Pancreas (tissue), 10 donors: ENCODE results near the gene BRCA1. TPM values are rescaled to one million over a fixed set of nuclear protein-coding genes. Genes with fewer than 3 reads are reported as not detected.
A peak's percentile ranks its signal among the peaks of the same experiment; 100 is the strongest.

Experiments
- ATAC-seq, 4 donors: fragments of 200-7000 bp; cut with Tn5 transposase; one replicate each; pipeline versions ENCODE4 v1.8.0 to v1.9.1; 2020; ENCODE audit warnings: mild to moderate bottlenecking in 4 of 4, moderate library complexity in 4 of 4
- DNase-seq, 6 donors: peaks; one replicate each; pipeline ENCODE4 v3.0.0-alpha.2; 2020
- FAIRE-seq: peaks from 2 replicates; lab custom pipeline; 2012; peaks lifted over from hg19 to GRCh38; lab: Jason Lieb, UNC
- H3K27ac ChIP-seq, 4 donors: fragments of 200-600 bp; sonication (generic); 1 replicate in 3 of 4; 2 replicates in 1 of 4; pipeline versions ENCODE4 v1.5.0 to v1.8.0; 2020
- H3K27me3 ChIP-seq, 4 donors: fragments of 200-600 bp; one replicate each; pipeline ENCODE4 v1.8.0; 2021
- H3K36me3 ChIP-seq, 3 donors: fragments of 200-600 bp; sonication (generic) in 1 of 3; one replicate each; pipeline versions ENCODE4 v1.5.0 to v1.8.0; 2020 to 2021
- H3K4me1 ChIP-seq, 3 donors: fragments of 200-600 bp; one replicate each; pipeline ENCODE4 v1.8.0; 2021
- H3K4me3 ChIP-seq, 4 donors: fragments of 200-600 bp; sonication (generic) in 2 of 4; one replicate each; pipeline versions ENCODE4 v1.5.0 to v1.8.0; 2020 to 2021
- H3K9me3 ChIP-seq, 4 donors: fragments of 200-600 bp; one replicate each; pipeline ENCODE4 v1.8.0; 2021
- WGBS, 2 donors: extraction: QIAGEN DNeasy Blood & Tissue Kit; methylation state at CpG; one replicate each; pipeline ENCODE4 v1.1.7; 2013; 5-methylcytosine and 5-hydroxymethylcytosine counted together
- intact Hi-C, 3 donors: fragments of 100-400 bp; cut with DNase I; formaldehyde crosslinking; loops; one replicate each; pipeline versions ENCODE4 v1.11.1 to v1.14.2; 2022
- polyA plus RNA-seq, 2 donors: library from polyadenylated mRNA; stranded (reverse); fragments of 200-250 nt; gene quantifications; one replicate each; pipeline ENCODE4 v1.2.3, GENCODE V29; 2013
- total RNA-seq, 6 donors: library from RNA; stranded (reverse); fragmentation: NEBNext Ultra II Directional in 4 of 6; extraction: Animal tissue kit (Norgen Biotek cat#: 25700) in 4 of 6; gene quantifications; one replicate each; pipeline versions ENCODE4 v1.2.1 to v1.2.4, GENCODE V29; 2021 to 2023
- TF ChIP-seq, protein P1 (sequence below), 4 donors: fragments of 200-600 bp; sonication (generic) in 3 of 4; IDR thresholded peaks; one replicate each; pipeline versions ENCODE4 v1.5.0 to v1.8.0; 2021; ENCODE audit warnings: antibody characterized with exemption in 4 of 4
- donor health status: healthy with polysubstance abuse.
- donor health status: DM: no; HTN: no; CAD: no; lungs with moderate emphysema.
- donor health status: DM: no; HTN: no; CAD: no.
- donor health status: control.
- donor health status: control.
- donor health status: Bipolar disorder and iron deficiency.
- donor health status: DM: yes; HTN: yes; CAD: no.
- donor health status: DM: no; HTN: no; CAD: no.
- donor health status: DM: no; HTN: no; CAD: no.
- donor health status: DM: yes; HTN: yes; CAD: no.

Gene BRCA1
- total and polyA plus RNA-seq, 8 donors: 1.1 to 4.6 (median 2.4) TPM

DNA sequence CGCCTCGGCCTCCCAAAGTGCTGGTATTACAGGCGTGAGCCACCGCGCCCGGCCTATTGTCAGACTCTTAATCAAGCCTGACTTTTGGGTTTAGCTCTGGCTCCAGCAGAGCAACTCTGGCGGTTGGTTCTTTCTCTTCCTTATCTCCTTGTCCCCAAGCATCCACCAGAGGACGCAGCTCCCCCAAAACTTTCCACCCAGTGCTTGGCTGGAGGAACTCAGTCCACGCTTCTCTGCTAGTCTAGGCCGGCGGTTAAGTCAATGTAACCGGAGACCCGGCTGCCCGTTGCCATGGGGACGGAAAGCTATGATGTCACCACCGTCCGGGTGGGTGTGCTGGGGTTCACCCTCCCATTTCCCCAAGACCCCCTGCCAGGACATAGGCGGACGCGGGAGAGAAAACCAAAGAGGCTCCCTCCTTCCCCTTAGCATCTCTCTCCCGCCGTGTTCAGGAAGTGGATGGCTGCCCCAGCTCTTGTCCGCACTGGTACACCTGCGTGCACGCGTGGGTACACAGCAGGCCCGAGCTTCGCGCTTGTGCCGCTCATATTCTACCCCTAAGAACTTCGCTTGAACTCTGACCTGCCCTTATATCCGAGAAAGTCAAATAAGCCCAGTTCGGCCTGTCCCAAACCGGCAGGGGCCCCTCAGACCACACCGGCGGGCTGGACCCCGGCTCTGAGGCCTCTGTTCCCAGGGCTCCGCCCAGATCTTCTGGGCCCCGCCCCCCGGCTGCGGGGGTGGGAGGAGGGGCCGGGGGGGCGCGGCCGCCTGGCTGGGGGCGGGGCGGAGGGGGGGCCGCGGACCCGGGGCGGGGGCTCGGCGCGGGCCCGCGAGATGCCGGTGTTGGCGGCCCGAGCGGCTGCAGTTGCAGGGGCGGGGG is 100.5 kb downstream of the BRCA1 start, which contains the start of gene RND2:
RND2 (plus strand) TSS at position 825 of the 883 bp plus-strand sequence. CDS start 117 bp downstream, outside the sequence.
- Histone ChIP-seq H3K27me3 (no peaks in the 10 kb centered on the region), H3K4me3 (peak within 1 kb of the TSS; percentile 17 to 50 (median 38)), H3K27ac (peak within 1 kb of the TSS; percentile 15 to 45 (median 34)), H3K4me1 (peaks cover 5 to 8% (median 7%) of the 10 kb centered on the region in 3 donors), H3K9me3 (no peaks in the 10 kb centered on the region), H3K36me3 (no peaks in the 10 kb centered on the region)
- DNase-seq (peak; percentile 82 to 89 (median 86)), FAIRE-seq (no peak), ATAC-seq (peak; percentile 62 to 82 (median 72))
- intact Hi-C loops: no loop called here
- TF ChIP-seq, protein P1, sequence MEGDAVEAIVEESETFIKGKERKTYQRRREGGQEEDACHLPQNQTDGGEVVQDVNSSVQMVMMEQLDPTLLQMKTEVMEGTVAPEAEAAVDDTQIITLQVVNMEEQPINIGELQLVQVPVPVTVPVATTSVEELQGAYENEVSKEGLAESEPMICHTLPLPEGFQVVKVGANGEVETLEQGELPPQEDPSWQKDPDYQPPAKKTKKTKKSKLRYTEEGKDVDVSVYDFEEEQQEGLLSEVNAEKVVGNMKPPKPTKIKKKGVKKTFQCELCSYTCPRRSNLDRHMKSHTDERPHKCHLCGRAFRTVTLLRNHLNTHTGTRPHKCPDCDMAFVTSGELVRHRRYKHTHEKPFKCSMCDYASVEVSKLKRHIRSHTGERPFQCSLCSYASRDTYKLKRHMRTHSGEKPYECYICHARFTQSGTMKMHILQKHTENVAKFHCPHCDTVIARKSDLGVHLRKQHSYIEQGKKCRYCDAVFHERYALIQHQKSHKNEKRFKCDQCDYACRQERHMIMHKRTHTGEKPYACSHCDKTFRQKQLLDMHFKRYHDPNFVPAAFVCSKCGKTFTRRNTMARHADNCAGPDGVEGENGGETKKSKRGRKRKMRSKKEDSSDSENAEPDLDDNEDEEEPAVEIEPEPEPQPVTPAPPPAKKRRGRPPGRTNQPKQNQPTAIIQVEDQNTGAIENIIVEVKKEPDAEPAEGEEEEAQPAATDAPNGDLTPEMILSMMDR (IDR thresholded peaks at IDR 0.05): peak; percentile 23 to 40 (median 32)
- 1% methylated on average over 50 to 61 of the region's 61 CpGs for WGBS, 2 donors

DNA sequence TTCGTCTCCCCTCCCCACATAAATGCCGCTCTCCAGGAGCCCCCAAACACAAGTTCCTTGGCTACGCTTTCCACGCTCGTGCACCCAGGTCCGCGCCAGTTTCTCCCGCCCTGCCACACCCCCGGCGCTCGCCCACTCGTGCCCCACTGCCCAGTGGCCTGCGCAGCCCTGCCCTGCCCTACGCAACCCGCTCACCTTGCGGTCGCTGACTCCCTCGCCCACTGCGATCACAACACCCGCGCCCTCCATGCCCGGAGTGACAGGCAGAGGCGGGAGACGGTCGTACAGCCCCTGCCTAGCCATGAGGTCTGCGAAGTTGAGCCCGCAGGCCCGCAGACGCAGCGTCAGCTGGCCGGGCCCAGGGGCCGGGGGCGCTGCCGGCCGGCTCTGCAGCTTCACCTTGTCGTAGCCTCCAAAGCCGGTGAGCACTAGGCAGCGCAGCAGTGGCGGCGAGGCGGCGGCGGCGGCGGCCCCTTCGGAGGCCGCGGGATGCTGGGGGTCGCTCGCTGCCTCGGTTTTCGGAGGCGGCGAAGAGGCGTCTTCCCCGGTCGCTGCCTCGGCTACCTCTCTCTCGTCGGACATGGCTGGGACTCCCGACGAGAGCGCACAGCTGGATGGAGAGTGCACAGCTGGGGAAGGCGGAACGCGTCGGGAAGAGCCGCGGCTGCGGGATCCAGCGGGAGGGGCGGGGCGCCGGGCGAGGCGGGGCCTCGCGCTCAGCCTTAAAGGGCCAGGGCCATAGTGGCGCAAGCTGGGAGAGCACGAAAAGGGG is 103.2 kb downstream of the BRCA1 start, which contains the start of gene VAT1:
VAT1 (minus strand) TSS at position 645 of the 772 bp plus-strand sequence; CDS start at position 582, 63 bp downstream.
- Histone ChIP-seq H3K27ac (peak within 1 kb of the TSS; percentile 52 to 85 (median 64)), H3K9me3 (no peaks in the 10 kb centered on the region), H3K36me3 (no peaks in the 10 kb centered on the region), H3K27me3 (no peaks in the 10 kb centered on the region), H3K4me1 (peaks cover 5 to 12% (median 7%) of the 10 kb centered on the region in 3 donors), H3K4me3 (peak within 1 kb of the TSS; percentile 53 to 93 (median 84))
- WGBS, 2 donors: 0 to 1% methylated on average over 66 to 80 of the region's 80 CpGs
- intact Hi-C loops: no loop called here
- DNase-seq (peak; percentile 75 to 92 (median 82)), ATAC-seq (peak; percentile 77 to 87 (median 79)), FAIRE-seq (no peak)
- TF ChIP-seq, protein P1 (IDR thresholded peaks at IDR 0.05): no peak

DNA sequence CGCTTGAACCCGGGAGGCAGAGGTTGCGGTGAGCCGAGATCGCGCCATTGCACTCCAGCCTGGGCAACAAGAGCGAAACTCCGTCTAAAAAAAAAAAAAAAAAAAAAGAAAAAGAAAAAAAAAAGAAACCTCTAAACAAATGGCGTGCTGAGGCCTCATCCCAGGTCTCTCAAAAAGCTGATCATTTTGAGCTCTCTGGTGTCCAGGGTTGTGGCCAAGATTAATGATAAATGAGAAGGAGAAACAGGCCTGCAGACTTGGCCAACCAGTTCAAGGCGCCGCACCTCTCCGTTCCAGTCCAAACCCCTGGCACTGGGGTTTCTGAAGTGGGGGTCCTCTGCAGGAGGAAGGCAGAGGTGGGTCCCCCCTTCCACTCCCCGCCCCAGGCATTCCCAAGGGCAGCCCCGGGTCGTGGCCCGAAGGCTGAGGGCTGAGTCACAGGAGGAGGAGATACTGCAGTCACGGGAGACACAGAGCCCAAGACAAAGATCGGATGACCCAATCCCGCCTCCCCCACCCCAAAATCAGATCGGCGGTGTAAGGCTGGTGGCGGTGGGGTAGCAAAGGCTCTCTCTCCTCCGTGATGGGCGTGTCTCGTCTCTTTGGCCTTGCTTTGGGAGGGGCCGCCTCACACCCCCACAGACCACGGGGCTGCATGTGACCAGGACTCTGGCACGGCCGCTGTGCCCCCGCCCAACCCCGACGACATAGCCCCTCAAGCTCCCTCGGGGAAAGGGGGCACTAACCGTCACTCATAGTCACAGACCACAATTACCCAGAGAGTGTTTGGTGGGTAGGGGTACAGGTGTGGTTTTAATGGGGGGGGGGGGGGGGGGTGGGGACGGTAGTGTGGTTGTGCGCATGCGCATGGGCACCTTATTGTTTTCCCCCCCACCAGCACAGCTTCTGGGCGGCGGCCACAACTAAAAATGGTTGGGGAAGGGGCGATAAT is 104.1 kb downstream of the BRCA1 start:
- intact Hi-C loops: no loop called here
- DNase-seq: peak; percentile 48 to 82 (median 70)
- Histone ChIP-seq H3K36me3 (no peaks in the 10 kb centered on the region), H3K9me3 (no peaks in the 10 kb centered on the region), H3K27me3 (no peaks in the 10 kb centered on the region), H3K4me3 (peak overlapping the region; percentile 53 to 93 (median 84)), H3K4me1 (peaks cover 5 to 12% (median 7%) of the 10 kb centered on the region in 3 donors), H3K27ac (peak overlapping the region; percentile 52 to 85 (median 64))
- no peak for FAIRE-seq
- TF ChIP-seq, protein P1 (IDR thresholded peaks at IDR 0.05): no peak
- ATAC-seq: peak; percentile 23 to 28 (median 26)
- 9 to 14% methylated on average over 27 to 35 of the region's 40 CpGs for WGBS, 2 donors

DNA sequence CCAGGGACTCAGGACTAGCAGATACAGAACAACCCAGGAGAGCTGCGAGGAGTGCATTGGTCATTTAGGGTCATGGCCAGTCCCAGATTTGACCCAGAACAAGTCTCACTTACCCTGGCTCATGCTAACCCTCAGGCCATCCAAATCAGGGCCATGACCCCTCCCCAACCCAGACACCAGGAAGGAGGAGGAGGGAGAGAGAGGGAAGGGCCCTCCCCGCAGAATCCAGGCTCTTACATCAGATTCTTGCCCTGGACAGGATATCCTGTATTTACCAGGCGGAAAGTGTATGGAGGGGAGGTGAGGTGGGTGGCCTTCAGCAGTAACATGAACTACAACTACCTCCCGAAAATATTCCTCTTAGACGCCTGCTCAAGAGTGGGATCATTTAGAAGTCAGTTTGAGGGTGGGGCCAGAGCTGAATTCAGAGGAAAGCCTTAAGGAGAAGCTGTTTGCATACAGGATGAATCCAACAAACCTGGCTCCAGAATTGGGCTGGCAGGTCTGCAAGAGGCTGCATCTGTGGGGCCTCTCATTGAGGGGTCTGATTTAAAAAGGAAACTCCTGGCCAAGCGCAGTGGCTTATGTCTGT is 105.0 kb downstream of the BRCA1 start:
- FAIRE-seq (no peak), DNase-seq (no peak), ATAC-seq (no peak)
- Histone ChIP-seq H3K9me3 (no peaks in the 10 kb centered on the region), H3K27me3 (no peaks in the 10 kb centered on the region), H3K4me3 (peak overlapping the region in 1 of 4 donors; percentile 7), H3K4me1 (peaks cover 5 to 12% (median 7%) of the 10 kb centered on the region in 3 donors), H3K27ac (peak overlapping the region in 1 of 4 donors; percentile 12), H3K36me3 (no peaks in the 10 kb centered on the region)
- intact Hi-C loops: no loop called here
- WGBS, 2 donors: 71 to 78% methylated on average over 6 of the region's 6 CpGs
- TF ChIP-seq, protein P1 (IDR thresholded peaks at IDR 0.05): no peak
